Esophagus mucosa (tissue), 1 donor: ENCODE data around the gene C1QTNF4. TPM values are rescaled to one million over a fixed set of nuclear protein-coding genes. Genes with fewer than 3 reads are reported as not detected.
A peak's percentile ranks its signal among the peaks of the same experiment; 100 is the strongest.
"Not testable (repeated sequence)": the region's sequence is repeated elsewhere in the genome, so short reads cannot be mapped to it uniquely, and the experiment has no call there.

ENCODE experiments used
- ATAC-seq: fragments of 200-7000 bp; cut with Tn5 transposase; one replicate; pipeline ENCODE4 v1.9.1; 2020
- total RNA-seq: library from RNA; stranded (reverse); gene quantifications from one replicate; pipeline ENCODE4 v1.2.4, GENCODE V29; 2023
- donor health status: DM: yes; HTN: yes; CAD: no.

C1QTNF4 gene
- not detected for total RNA-seq

GRCh38 chr11:47593934-47594855 lies at the start of gene C1QTNF4:
Gene C1QTNF4, minus strand, starts transcription at chr11:47594411. Its CDS starts 3,601 bp downstream, at chr11:47590810.
- no peak for ATAC-seq

DNA sequence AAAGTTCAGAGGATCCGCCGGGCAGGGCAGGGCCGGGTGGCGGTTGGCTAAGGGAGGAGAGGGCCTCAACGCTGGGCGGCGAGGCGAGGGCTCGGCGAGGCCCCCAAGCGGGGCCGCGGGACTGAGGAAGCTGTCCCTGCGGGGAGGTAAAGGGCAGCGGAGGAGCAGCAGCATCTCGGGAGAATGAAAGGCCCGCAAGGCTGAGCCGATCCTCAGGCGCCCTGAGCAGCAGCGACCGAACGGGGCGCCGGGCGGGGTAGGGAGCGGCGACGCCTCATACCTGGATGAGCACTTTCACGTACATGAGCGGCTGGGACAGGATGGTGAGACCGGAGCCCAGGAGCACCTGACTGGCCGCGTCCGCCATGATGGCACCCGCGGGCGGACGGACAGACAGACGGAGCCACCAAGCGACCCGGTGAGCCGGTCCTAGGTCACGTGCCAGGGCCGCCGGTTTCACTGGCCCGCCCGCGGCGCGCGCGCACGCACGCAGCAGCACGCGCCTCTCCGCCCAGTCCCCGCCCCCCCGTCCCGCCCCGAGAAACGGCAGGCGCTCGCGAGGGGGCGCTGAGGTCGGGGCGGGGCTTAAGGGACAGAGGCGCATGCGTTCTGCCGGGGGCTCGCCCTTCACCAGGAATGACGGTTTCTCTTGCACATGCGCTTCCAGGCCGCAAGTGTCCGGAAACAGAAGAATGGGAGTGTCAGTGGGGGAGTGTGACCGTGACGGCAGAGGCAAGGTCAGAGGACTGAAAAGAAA lies 48.1 kb upstream of the C1QTNF4 start, which contains the start of gene MTCH2:
Gene MTCH2, minus strand, starts transcription at position 461 of the 757 bp plus-strand sequence. Its CDS starts 94 bp downstream, at position 367.
- ATAC-seq, result peak; percentile 99

GRCh38 chr11:47641600-47642098 lies 47.4 kb upstream of the C1QTNF4 start:
- no peak for ATAC-seq

GRCh38 chr11:47640506-47640905 lies 46.3 kb upstream of the C1QTNF4 start:
- not testable (repeated sequence) for ATAC-seq

DNA sequence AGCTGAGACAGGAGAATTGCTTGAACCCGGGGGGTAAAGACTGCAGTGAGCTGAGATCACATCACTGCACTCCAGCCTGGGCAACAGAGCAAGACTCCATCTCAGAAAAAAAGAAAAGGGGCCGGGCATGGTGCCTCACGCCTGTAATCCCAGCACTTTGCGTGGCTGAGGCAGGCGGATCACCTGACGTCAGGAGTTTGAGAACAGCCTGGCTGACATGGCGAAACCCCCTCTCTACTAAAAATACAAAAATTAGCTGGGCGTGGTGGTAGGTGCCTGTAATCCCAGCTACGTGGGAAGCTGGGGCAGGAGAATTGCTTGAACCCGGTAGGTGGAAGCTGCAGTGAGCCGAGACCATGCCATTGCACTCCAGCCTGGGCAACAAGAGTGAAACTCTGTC lies 42.1 kb upstream of the C1QTNF4 start:
- not testable (repeated sequence) for ATAC-seq

DNA sequence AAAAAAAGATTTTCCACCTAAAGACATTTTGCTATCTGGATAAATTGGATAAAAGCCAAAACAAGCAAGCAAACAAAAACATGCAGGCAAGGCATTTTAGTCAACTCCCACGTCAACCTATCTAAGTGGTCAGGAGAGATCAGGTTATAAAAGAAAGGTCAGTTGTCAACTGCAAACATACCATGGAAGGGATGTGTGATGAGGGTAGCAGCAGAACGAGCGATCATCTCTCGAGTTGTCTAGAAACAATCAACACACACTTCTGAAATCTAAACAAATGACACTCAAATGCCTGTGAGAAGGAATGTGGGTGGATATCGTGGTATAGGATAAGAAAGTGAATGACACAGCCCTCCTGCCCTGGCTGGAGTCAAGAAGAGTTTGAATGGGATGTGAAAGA lies 37.3 kb upstream of the C1QTNF4 start:
- ATAC-seq, result no peak

DNA sequence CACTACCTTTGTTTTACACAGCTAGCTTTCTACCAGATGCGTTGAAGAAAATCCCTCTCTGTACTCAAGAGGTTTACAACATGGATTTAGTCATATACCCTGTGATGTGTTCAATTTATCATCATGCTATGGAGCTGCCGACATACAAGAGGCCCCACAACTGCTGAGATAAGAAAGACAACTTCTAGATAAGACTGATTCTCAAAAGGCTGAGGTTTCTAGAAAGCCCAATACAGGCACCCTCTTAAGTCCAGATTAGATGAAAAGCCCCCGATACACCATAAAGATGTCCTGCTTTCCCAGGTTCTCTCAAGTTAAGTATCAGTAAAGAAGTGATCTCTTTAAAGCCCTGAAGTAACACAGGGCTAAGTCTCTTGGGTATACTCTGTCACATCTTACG lies 33.8 kb upstream of the C1QTNF4 start:
- ATAC-seq, result no peak

DNA sequence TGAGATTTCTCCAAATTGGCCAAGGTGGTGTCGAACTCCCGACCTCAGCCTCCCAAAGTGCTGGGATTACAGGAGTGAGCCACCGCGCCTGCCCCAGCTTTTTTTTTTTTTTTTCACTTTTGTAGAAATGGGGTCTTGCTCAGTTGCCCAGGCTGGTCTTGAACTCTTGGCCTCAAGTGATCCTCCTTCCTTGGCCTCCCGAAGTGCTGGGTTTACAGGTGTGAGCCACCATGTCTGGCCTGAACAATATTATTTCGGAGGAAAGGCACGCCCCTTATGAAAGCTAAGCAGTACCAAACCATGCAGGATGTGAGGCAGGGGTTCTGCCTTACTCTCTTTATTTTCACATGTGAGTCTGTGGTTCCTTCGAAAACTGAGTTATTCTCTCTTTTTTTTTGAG lies 32.0 kb upstream of the C1QTNF4 start:
- ATAC-seq, result no peak

GRCh38 chr11:47620836-47621378 lies 26.7 kb upstream of the C1QTNF4 start:
- peak; percentile 32 for ATAC-seq

- no peak for ATAC-seq
These were observed 23.2 kb upstream of the C1QTNF4 start for GRCh38 chr11:47617417-47617809.

- ATAC-seq, result peak; percentile 39
These were observed 22.7 kb upstream of the C1QTNF4 start for GRCh38 chr11:47616726-47617416.

- ATAC-seq, result no peak
These were observed 21.0 kb upstream of the C1QTNF4 start for GRCh38 chr11:47615249-47615648.

- no peak for ATAC-seq
These were observed 17.2 kb upstream of the C1QTNF4 start for GRCh38 chr11:47611348-47611794.

DNA sequence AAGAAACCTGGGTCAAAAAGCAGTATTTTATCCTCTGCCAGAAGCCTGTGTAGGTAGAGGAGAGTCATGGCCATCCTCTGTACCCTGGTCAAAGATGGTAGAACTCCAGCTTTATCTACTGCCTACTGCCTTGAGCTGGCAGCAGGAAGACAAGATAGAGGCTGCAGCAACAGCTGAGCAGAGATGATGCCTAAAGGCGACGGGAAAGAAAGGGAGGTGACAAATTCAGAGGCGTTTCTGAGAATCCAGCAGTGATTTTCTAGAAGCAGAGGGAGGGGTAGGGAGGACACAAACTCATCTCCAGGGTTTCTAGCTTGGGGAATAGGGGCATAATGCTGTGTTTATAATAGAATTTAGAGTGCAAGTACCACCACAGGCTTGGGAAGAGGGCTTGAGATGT lies 15.5 kb upstream of the C1QTNF4 start:
- ATAC-seq, result no peak

DNA sequence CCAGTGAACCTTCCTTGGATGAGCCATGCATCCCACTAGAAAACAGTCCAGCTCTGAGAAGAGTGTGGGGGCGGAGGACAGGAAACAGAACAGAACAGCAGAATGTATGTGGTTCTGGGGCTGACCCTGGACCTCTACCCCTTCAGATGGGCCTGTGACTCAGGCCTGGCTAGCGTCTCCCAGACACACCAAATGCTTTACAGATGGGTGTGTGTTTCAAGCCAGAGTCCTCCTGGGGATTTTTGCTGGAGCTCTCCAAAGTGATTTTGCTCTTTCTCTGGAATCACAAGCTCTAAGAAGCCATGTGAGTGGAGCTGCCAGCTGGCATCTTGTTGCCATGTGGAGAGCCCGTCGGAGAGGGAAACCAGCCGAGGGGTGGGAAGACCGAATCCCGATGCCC lies 13.2 kb upstream of the C1QTNF4 start:
- no peak for ATAC-seq

- no peak for ATAC-seq
These were observed 12.5 kb upstream of the C1QTNF4 start for GRCh38 chr11:47606731-47607130.

- no peak for ATAC-seq
These were observed 11.7 kb upstream of the C1QTNF4 start for GRCh38 chr11:47605921-47606320.

- no peak for ATAC-seq
These were observed 9.1 kb upstream of the C1QTNF4 start for GRCh38 chr11:47603295-47603694.

- no peak for ATAC-seq
These were observed 5.7 kb upstream of the C1QTNF4 start for GRCh38 chr11:47599902-47600301.

DNA sequence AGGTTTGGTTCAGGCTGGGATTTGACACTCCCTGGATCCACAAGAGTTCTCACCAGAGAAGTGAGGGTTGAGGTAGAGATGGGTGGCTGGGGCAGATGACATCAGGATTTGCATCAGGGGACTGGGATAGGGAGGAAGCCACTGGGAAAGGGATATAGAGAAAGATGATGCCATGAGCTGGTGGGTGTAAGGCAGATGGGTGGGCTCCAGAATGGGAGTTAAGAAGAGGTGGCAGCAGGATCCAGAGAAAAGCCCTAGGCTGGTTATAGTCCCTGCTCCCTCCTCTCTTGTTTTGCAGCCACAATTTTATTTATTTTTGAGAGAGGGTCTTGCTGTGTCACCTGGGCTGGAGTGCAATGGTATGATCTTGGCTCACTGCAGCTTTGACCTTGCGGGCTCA lies 1.8 kb upstream of the C1QTNF4 start:
- no peak for ATAC-seq

DNA sequence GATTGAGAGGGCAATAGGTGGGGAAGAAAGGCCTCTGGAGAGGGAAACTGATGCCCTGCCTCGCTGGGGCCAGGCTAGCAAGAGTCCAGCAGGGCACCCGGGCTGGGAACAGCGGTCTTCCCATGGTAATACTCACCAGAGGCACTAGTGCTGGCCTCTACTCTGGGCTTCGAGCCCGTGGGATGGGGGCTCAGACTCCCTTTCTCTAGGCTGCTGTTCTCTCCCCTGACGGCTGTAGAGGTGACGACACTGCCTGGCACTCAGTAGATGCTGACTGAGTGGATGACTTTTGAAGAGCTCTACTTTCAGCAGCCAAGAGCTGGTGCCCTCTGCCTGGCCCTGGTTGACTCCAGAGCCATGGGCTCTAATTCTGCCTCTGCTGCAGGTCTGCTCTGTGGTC lies 818 bp upstream of the C1QTNF4 start:
- no peak for ATAC-seq

- no peak for ATAC-seq
These were observed 698 bp downstream of the C1QTNF4 start for GRCh38 chr11:47593492-47593933.
